ENCODE results near the gene PSMB5.

Gene PSMB5

DNA sequence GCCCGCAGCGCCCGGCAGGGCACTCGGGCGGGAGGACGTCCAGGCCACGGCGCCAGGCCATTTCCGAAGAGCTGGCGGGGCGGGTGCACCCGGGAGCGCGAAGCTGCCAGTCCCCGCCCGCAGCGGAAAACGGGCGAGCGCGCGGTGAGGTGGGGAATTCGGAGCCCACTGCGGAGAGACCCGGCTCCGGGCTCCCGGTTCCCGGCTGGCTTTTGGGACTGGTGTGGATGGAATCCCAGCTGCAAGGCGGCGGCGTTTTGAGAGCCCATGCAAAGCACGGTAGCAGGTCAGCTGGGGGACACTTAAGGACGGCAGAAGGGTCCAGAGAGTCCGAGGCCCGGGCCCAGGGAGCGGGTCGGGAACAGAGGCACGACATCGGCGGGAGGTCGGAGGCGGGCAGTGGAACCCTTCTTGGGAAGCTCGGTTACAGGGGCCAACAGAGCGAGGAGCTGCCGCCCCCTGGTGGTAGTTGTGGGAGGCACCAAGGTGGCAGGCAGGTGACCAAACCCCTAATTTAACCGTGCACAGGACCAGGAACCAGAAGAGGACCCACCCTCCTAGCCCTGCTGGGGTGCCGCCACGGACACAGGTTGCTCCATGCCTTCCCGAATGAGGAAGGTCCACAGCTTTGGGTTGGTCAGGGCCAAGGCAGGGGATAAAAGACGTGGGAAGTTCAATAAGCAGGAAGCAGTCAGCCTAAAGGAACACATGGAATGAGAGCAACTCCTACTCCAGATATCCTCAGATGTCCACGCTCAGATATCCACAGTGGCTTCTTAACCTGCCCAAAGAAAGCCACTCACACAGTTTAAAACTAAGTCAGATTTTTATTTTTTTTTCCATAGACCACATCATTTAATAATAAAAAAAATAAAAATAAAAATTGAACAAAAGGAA lies 23.3 kb upstream of the PSMB5 start:
- Histone ChIP-seq H3K4me3 (ENCODE audit: low read depth in 1 of 2, low read length in 2 of 2) (peak overlapping the region; percentile 54 to 61), H3K36me3 (ENCODE audit: insufficient read depth, low read length) (peaks cover 36% of the 10 kb centered on the region), H3K27me3 (ENCODE audit: control insufficient read depth in 1 of 2, insufficient read depth in 2 of 2, low read length in 2 of 2) (no peaks in the 10 kb centered on the region), H3K4me1 (ENCODE audit: insufficient read depth, low read length) (peaks cover 25% of the 10 kb centered on the region), H3K9me3 (ENCODE audit: low read length) (no peaks in the 10 kb centered on the region), H3K27ac (ENCODE audit: low read depth, low read length) (peak overlapping the region; percentile 86), H3K9ac (ENCODE audit: low read length) (no peak overlapping the region)

DNA sequence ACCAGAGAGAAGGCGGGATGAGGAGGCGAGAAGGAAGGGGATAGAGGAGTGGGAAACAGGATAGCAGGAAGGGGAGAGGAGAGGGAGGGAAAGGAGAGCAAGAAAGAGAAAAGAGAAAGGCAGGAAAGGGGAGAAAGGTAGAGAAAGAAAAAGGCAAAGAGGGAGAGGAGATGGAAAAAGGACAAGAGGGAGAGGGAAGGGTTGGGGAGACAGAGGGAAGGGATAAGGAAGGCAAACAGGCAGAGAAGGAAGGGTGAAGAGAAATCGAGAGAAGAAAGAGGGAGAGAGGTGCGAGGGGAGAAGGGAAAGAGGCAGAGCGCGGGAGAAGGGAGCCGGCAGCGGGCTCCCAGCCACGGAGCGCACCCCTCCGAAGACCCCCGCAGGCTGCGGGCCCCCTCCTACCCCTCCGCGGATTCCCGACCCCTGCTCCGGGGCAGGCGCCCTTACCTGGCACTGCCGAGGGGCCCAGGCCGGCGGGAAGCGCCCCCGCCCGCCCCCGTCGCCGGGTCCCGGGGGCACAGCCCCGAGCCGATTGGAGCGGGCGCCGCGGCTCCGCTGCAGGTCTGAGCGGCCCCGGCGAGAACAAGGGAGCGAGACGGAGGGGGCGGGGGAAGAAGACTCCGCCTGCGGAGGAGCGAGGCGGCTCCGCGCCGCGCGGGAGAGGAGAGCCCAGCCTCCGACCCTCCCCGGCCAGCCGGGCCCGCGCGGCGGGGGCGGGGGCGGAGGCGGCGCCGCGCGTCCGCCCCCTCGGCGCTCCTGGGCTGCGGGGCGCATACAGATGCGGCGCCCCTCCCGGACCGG lies 22.5 kb upstream of the PSMB5 start, which contains the start of gene CDH24:
Gene CDH24 (minus strand): TSS at position 565 of the 801 bp plus-strand sequence. CDS start 1,787 bp downstream, outside the sequence.
- H3K27ac ChIP-seq (ENCODE audit: low read depth, low read length) = peak within 1 kb of the TSS; percentile 86
- H3K27me3 ChIP-seq (ENCODE audit: control insufficient read depth in 1 of 2, insufficient read depth in 2 of 2, low read length in 2 of 2) = no peaks in the 10 kb centered on the region
- H3K36me3 ChIP-seq (ENCODE audit: insufficient read depth, low read length) = peaks cover 27% of the 10 kb centered on the region
- H3K9me3 ChIP-seq (ENCODE audit: low read length) = no peaks in the 10 kb centered on the region
- H3K9ac ChIP-seq (ENCODE audit: low read length) = peak within 1 kb of the TSS; percentile 13
- H3K4me1 ChIP-seq (ENCODE audit: insufficient read depth, low read length) = peaks cover 21% of the 10 kb centered on the region
- peak within 1 kb of the TSS; percentile 54 to 61 for H3K4me3 ChIP-seq (ENCODE audit: low read depth in 1 of 2, low read length in 2 of 2)

DNA sequence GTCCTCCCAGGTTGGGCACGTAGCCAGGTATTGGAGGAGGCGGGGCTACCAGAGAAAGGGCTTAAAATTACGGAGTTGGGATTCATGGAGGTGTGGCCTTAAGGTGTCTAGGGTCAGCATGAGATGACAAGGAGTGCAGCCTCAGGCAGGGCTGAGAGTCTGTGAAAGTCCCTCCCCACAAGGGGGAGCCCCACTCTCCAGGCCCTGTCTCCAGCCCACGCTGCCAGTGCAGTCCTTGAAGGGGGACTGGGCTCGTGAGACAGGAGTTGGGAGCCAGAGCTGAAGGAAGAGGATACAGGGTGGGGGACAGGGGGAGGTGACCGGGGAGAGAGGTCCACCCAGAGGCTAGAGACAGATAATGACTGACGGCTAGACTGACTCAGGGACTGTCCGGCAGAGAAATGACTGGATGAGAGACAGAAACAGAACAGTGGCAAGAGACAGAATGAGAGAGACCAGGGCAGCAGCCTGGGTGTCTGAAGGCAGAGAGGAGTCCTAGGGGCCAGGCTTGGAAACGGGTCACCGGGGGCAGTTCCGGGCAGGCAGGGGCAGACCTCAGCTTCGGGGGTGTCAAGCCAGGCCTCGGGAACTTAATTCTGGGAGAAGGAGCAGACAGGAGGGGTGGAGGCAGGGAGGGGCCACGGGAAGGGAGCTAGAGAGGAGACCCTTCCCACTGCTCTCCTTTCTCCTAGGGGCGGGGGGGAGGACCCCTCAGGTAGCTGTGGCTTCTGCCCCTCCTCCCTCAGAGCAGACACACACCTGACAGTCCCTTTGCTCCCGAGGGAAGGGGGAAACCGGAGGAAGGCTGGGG lies 21.6 kb upstream of the PSMB5 start:
- no peaks in the 10 kb centered on the region for H3K27me3 ChIP-seq (ENCODE audit: control insufficient read depth in 1 of 2, insufficient read depth in 2 of 2, low read length in 2 of 2)
- no peaks in the 10 kb centered on the region for H3K9me3 ChIP-seq (ENCODE audit: low read length)
- peak overlapping the region; percentile 13 for H3K9ac ChIP-seq (ENCODE audit: low read length)
- H3K36me3 ChIP-seq (ENCODE audit: insufficient read depth, low read length) = peaks cover 24% of the 10 kb centered on the region
- H3K4me1 ChIP-seq (ENCODE audit: insufficient read depth, low read length) = peaks cover 17% of the 10 kb centered on the region
- H3K27ac ChIP-seq (ENCODE audit: low read depth, low read length) = no peak overlapping the region
- peak overlapping the region in 1 of 2 donors; percentile 47 for H3K4me3 ChIP-seq (ENCODE audit: low read depth in 1 of 2, low read length in 2 of 2)

DNA sequence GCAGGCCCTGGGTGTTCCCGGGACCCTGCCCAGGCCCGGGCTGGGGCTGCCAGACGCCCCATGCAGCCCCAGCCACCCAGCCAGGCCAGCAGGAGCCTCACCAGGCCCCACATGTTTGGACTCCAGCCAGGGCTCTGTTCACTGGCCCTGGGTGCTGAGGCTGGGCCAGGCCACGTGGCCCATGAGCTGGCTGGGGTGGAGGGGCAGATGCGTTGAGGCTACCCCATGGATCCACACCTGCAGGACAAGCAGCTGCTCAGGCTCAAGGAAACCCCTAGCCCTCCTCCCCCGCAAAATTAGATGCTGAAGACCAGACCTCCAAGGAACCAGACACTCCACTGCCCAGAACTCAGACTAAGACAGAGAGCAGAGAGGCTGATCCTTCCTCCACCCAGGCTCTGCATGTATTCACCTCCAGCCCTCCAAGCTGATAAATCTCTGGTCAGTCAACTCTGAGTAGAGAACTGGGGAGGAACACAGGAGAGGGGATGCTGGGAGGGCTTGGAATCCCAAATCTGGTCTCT lies 21.0 kb upstream of the PSMB5 start:
- peaks cover 18% of the 10 kb centered on the region for H3K36me3 ChIP-seq (ENCODE audit: insufficient read depth, low read length)
- H3K9me3 ChIP-seq (ENCODE audit: low read length) = no peaks in the 10 kb centered on the region
- no peak overlapping the region for H3K27ac ChIP-seq (ENCODE audit: low read depth, low read length)
- H3K4me1 ChIP-seq (ENCODE audit: insufficient read depth, low read length) = peaks cover 17% of the 10 kb centered on the region
- no peak overlapping the region for H3K4me3 ChIP-seq (ENCODE audit: low read depth in 1 of 2, low read length in 2 of 2)
- no peaks in the 10 kb centered on the region for H3K27me3 ChIP-seq (ENCODE audit: control insufficient read depth in 1 of 2, insufficient read depth in 2 of 2, low read length in 2 of 2)
- peak overlapping the region; percentile 13 for H3K9ac ChIP-seq (ENCODE audit: low read length)

DNA sequence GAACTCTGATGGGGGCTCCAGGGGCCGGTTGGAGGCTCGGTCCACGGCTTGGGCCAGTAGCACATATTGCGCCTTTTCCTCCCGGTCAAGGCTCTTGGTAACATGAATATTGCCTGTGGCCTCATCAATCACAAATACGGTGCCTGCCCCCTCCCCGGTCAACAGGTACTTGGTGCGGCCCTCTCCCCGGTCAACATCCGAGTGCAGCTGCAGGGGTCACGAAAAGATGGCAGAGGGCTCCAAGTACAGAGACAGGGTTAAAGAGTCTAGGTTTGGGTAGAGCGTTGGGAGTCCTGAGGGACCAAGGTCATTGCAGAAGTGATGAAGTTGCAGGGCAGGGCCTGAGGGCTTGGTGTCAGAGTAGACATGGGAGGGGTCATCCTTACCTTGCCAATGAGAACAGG lies 20.4 kb upstream of the PSMB5 start:
- no peaks in the 10 kb centered on the region for H3K27me3 ChIP-seq (ENCODE audit: control insufficient read depth in 1 of 2, insufficient read depth in 2 of 2, low read length in 2 of 2)

DNA sequence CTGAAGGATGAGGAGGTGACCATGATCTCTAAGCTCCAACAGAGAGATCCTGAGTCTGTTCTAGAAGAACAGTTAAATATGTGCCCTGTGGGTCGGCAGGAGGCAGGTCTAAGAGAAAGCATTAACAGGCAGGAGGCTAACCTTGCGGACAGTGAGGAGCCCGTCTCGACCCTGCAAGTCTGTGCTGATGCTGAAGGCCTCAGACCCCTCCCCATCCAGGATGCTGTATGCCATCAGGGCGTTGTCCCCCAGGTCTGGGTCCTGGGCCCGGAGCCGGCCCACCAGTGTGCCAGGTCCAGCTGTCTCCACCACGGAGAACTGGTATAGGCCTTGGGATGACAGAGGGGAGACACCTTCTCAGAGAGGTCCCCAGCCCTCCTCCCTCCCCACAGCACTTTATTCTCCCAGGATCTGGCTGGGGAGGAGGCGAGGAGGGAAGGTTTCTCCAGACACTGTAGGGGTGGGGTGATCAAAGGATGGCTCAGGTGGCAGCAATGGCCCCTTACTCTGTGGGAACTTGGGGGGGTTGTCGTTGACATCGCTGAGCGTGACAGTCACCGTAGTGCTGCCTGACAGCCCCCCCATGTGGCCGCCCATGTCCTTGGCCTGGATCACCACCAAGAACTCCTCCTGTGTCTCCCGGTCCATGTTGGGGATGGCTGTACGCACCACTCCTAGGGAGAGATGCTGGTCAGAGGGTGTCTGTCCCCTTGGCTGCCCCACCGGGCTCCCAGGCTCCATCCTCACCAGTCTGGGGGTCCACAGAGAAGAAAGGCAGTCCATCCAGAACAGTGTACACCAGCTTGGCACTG lies 19.5 kb upstream of the PSMB5 start:
- H3K9ac ChIP-seq (ENCODE audit: low read length) = no peak overlapping the region
- peaks cover 6% of the 10 kb centered on the region for H3K36me3 ChIP-seq (ENCODE audit: insufficient read depth, low read length)

More for the DNA sequence above, 20.4 kb upstream of the PSMB5 start:
- Histone ChIP-seq H3K4me3 (ENCODE audit: low read depth in 1 of 2, low read length in 2 of 2) (no peak overlapping the region), H3K36me3 (ENCODE audit: insufficient read depth, low read length) (peaks cover 13% of the 10 kb centered on the region), H3K9ac (ENCODE audit: low read length) (no peak overlapping the region), H3K9me3 (ENCODE audit: low read length) (no peaks in the 10 kb centered on the region), H3K4me1 (ENCODE audit: insufficient read depth, low read length) (peaks cover 17% of the 10 kb centered on the region), H3K27ac (ENCODE audit: low read depth, low read length) (no peak overlapping the region)

DNA sequence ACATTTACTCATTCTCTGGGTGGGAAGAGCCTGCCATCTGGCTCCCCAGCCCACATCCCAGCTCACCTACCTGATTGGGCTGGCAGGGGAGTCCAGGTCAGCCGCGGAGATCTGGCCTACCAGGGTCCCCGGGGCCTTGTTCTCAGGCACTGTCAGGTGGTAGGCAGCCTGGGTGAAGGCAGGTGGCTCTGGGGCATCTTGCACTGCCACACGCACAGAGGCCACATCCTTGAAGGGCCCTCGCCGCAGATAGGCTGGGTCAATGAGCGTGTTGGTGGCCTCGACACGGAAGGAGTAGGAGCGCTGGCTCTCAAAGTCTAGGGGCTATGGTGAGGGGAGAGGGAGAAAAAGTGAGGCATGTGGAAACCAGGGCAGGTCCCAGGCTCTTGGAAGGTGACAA lies 18.7 kb upstream of the PSMB5 start:
- Histone ChIP-seq H3K9ac (ENCODE audit: low read length) (no peak overlapping the region), H3K27ac (ENCODE audit: low read depth, low read length) (no peak overlapping the region), H3K9me3 (ENCODE audit: low read length) (no peaks in the 10 kb centered on the region), H3K4me1 (ENCODE audit: insufficient read depth, low read length) (peaks cover 17% of the 10 kb centered on the region), H3K27me3 (ENCODE audit: control insufficient read depth in 1 of 2, insufficient read depth in 2 of 2, low read length in 2 of 2) (no peaks in the 10 kb centered on the region), H3K4me3 (ENCODE audit: low read depth in 1 of 2, low read length in 2 of 2) (no peak overlapping the region), H3K36me3 (ENCODE audit: insufficient read depth, low read length) (no peaks in the 10 kb centered on the region)

More for the DNA sequence above, 19.5 kb upstream of the PSMB5 start:
- peaks cover 17% of the 10 kb centered on the region for H3K4me1 ChIP-seq (ENCODE audit: insufficient read depth, low read length)
- H3K4me3 ChIP-seq (ENCODE audit: low read depth in 1 of 2, low read length in 2 of 2) = no peak overlapping the region
- no peaks in the 10 kb centered on the region for H3K9me3 ChIP-seq (ENCODE audit: low read length)
- H3K27me3 ChIP-seq (ENCODE audit: control insufficient read depth in 1 of 2, insufficient read depth in 2 of 2, low read length in 2 of 2) = no peaks in the 10 kb centered on the region
- no peak overlapping the region for H3K27ac ChIP-seq (ENCODE audit: low read depth, low read length)

DNA sequence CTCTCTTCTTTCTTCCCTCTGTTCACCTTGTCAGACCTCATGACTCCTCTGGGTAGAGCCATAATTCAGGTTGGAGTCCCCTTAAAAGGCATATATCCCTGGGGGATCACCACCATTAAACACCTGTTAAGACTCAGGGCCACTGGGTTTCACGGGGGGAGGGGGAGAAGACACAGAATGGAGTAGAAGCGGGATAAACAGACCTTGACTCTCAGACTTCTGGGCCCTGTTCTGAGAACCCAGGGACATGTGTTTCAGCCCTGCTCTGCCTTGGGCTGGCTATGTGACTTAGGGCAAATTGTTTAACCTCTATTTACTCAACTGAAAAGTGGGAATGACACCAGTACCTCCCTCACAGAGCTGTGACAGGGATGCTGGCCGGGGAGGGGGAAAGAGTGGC lies 18.0 kb upstream of the PSMB5 start:
- Histone ChIP-seq H3K4me3 (ENCODE audit: low read depth in 1 of 2, low read length in 2 of 2) (no peak overlapping the region), H3K27ac (ENCODE audit: low read depth, low read length) (no peak overlapping the region), H3K27me3 (ENCODE audit: control insufficient read depth in 1 of 2, insufficient read depth in 2 of 2, low read length in 2 of 2) (no peaks in the 10 kb centered on the region), H3K9me3 (ENCODE audit: low read length) (no peaks in the 10 kb centered on the region), H3K36me3 (ENCODE audit: insufficient read depth, low read length) (no peaks in the 10 kb centered on the region), H3K9ac (ENCODE audit: low read length) (no peak overlapping the region), H3K4me1 (ENCODE audit: insufficient read depth, low read length) (peaks cover 17% of the 10 kb centered on the region)

DNA sequence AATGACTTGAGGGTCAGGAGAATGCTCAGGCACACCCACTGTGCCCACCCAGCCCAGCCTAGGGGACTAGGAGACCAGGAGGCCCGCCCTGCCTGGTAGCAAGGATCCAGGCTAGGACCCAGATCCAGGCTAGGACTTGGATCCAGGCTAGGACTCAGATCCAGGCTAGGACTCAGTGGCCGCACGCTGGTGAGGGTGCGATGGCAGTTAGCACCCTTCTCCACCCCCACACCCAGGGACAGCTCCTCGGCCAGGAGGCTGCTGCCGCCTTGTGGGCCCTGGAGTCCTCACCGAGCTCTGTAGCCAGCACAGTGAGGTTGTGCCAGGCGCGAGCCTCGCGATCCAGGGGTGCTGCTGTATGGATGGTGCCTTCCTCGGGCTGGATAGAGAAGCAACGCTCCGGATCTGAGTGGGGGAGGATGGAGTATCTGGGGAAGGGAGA lies 17.5 kb upstream of the PSMB5 start:
- H3K4me1 ChIP-seq (ENCODE audit: insufficient read depth, low read length) = peaks cover 17% of the 10 kb centered on the region
- H3K27ac ChIP-seq (ENCODE audit: low read depth, low read length) = no peak overlapping the region
- no peak overlapping the region for H3K9ac ChIP-seq (ENCODE audit: low read length)
- no peaks in the 10 kb centered on the region for H3K27me3 ChIP-seq (ENCODE audit: control insufficient read depth in 1 of 2, insufficient read depth in 2 of 2, low read length in 2 of 2)
- no peaks in the 10 kb centered on the region for H3K9me3 ChIP-seq (ENCODE audit: low read length)
- no peaks in the 10 kb centered on the region for H3K36me3 ChIP-seq (ENCODE audit: insufficient read depth, low read length)
- no peak overlapping the region for H3K4me3 ChIP-seq (ENCODE audit: low read depth in 1 of 2, low read length in 2 of 2)
